HepG2 (cell line): ENCODE measurements around the gene GLTPD2. TPM values are rescaled to one million over a fixed set of nuclear protein-coding genes. Genes with fewer than 3 reads are reported as not detected.

Source experiments
- KAT2B ChIP-seq: fragments of 150-350 bp; IDR thresholded peaks from 2 replicates; pipeline ENCODE4 v1.6.1; 2014; ENCODE audit warnings: low read depth, low read length, borderline replicate concordance
- MZF1 ChIP-seq: sonication (generic); formaldehyde crosslinking; IDR thresholded peaks from 2 replicates; pipeline ENCODE4 v1.8.1; 2023; ENCODE audit warnings: mild to moderate bottlenecking, missing genetic modification reagents, borderline replicate concordance
- PLRG1 ChIP-seq: fragments of 450-650 bp; conservative IDR thresholded peaks from 2 replicates; pipeline ENCODE4 v1.6.1; 2016
- POLR2A ChIP-seq, 2 experiments: IDR thresholded peaks; 2 replicates each; pipeline ENCODE4 v1.6.1; 2011; ENCODE audit warnings: low read depth in 2 of 2, low read length in 2 of 2, mild to moderate bottlenecking in 1 of 2, moderate library complexity in 1 of 2; ENCODE audit not compliant: insufficient read depth in 1 of 2
- POLR2G ChIP-seq: fragments of 200-400 bp; formaldehyde crosslinking; IDR thresholded peaks from 2 replicates; pipeline ENCODE4 v1.6.1; 2018; ENCODE audit warnings: mild to moderate bottlenecking, low read depth, low read length, moderate library complexity
- TCF12 ChIP-seq, 2 experiments: fragments of 450-650 bp in 1 of 2; sonication (generic) in 1 of 2; formaldehyde crosslinking in 1 of 2; IDR thresholded peaks; 2 replicates each; pipeline versions ENCODE4 v1.6.1 to v1.8.0; 2017 to 2022; ENCODE audit warnings: antibody characterized with exemption in 1 of 2, mild to moderate bottlenecking in 1 of 2, missing genetic modification reagents in 1 of 2, moderate library complexity in 1 of 2
- TGIF2 ChIP-seq: IDR thresholded peaks from 2 replicates; pipeline ENCODE4 v1.6.1; 2016; ENCODE audit warnings: control low read depth, missing compliant biosample characterization
- XRCC5 ChIP-seq: fragments of 200-400 bp; formaldehyde crosslinking; optimal IDR thresholded peaks from 2 replicates; pipeline ENCODE3; 2017; ENCODE audit warnings: mild to moderate bottlenecking, low read length
- ZNF841 ChIP-seq: sonication (generic); formaldehyde crosslinking; IDR thresholded peaks from 2 replicates; pipeline ENCODE4 v1.8.1; 2023; ENCODE audit warnings: missing genetic modification reagents, borderline replicate concordance
- polyA plus RNA-seq, 8 experiments: library from polyadenylated mRNA; depleted of rRNA in 3 of 8; stranded (reverse) in 7 of 8; unstranded in 1 of 8; fragments of >200 nt; fragmentation: Illumina TruSeq in 4 of 8; extraction: Trizol in 4 of 8; gene quantifications; 2 replicates each; pipeline versions ENCODE4 v1.2.1 to v1.2.3, GENCODE V29; 2011 to 2016; ENCODE audit warnings: low read depth in 4 of 8, missing spikeins in 1 of 8, mixed read lengths in 1 of 8; ENCODE audit not compliant: insufficient read depth in 1 of 8
- total RNA-seq, 5 experiments: library from RNA; depleted of rRNA; stranded (reverse); fragments of >200 nt; fragmentation: Illumina TruSeq; extraction: Trizol; gene quantifications; 2 replicates each; pipeline ENCODE4 v1.2.3, GENCODE V29; 2016; ENCODE audit warnings: low read depth in 1 of 5
- TF ChIP-seq, protein P1 (sequence below), 2 experiments: sonication (generic) in 1 of 2; formaldehyde crosslinking in 1 of 2; IDR thresholded peaks; 2 replicates each; pipeline versions ENCODE4 v1.6.1 to v1.9.0; 2014 to 2022; ENCODE audit warnings: antibody characterized with exemption in 1 of 2, borderline replicate concordance in 1 of 2, inconsistent platforms in 1 of 2, low read depth in 1 of 2, missing genetic modification reagents in 1 of 2
- TF ChIP-seq, protein P2 (sequence below): sonication (generic); formaldehyde crosslinking; IDR thresholded peaks from 2 replicates; pipeline ENCODE4 v1.4.0; 2020; ENCODE audit warnings: missing genetic modification reagents
- TF ChIP-seq, protein P3 (sequence below): sonication (generic); formaldehyde crosslinking; conservative IDR thresholded peaks from 2 replicates; pipeline ENCODE4 v1.8.0; 2022; ENCODE audit warnings: missing genetic modification reagents
- TF ChIP-seq, protein P4 (sequence below): sonication (generic); formaldehyde crosslinking; IDR thresholded peaks from 2 replicates; pipeline ENCODE4 v1.8.0; 2022; ENCODE audit warnings: mild to moderate bottlenecking, missing genetic modification reagents; ENCODE audit not compliant: insufficient replicate concordance
- TF ChIP-seq, protein P5 (sequence below): sonication (generic); formaldehyde crosslinking; IDR thresholded peaks from 2 replicates; pipeline ENCODE4 v1.4.0; 2020; ENCODE audit warnings: mild to moderate bottlenecking, missing genetic modification reagents

Gene GLTPD2
- total and polyA plus RNA-seq, 2 of the 13 experiments (the other 11 are each of a cell fraction or from before 2014, with no cell fraction given): 7.5 to 12.9 TPM

DNA sequence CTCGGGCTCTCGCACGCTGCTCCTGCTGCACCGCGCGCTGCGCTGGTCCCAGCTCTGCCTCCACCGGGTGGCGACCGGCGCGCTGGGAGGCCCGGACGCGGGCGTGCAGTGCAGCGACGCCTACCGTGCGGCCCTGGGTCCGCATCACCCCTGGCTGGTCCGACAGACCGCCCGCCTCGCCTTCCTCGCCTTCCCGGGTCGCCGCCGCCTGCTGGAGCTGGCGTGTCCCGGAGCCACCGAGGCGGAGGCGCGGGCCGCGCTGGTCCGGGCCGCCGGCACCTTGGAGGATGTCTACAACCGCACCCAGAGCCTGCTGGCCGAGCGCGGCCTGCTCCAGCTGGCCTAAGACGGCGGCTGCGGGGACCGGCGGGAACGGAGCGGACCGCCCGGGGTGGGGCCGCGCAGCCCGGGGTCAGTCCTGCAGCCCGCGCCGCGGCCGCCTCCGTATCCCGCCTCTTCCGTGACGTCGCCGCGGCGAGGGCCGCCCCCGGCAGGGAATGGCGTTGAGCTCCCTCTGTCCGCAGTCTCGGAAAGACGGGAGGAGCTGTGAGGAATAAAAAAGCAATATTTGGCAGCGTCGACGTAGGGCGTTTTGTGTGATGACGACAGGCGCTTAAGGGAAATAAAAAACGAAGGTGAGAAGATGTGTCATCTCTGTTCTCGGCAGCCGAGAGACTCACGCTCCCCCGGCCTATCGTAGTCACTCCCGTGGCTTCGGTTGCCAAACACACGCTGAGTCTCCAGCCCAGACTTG, 1.4 kb downstream of the GLTPD2 start (continued):
- TF ChIP-seq, protein P1, sequence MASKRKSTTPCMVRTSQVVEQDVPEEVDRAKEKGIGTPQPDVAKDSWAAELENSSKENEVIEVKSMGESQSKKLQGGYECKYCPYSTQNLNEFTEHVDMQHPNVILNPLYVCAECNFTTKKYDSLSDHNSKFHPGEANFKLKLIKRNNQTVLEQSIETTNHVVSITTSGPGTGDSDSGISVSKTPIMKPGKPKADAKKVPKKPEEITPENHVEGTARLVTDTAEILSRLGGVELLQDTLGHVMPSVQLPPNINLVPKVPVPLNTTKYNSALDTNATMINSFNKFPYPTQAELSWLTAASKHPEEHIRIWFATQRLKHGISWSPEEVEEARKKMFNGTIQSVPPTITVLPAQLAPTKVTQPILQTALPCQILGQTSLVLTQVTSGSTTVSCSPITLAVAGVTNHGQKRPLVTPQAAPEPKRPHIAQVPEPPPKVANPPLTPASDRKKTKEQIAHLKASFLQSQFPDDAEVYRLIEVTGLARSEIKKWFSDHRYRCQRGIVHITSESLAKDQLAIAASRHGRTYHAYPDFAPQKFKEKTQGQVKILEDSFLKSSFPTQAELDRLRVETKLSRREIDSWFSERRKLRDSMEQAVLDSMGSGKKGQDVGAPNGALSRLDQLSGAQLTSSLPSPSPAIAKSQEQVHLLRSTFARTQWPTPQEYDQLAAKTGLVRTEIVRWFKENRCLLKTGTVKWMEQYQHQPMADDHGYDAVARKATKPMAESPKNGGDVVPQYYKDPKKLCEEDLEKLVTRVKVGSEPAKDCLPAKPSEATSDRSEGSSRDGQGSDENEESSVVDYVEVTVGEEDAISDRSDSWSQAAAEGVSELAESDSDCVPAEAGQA (IDR thresholded peaks at IDR 0.05; ENCODE audit: low read depth): no peak
- TF ChIP-seq, protein P1 (CRISPR knock-in tag; IDR thresholded peaks at IDR 0.05; ENCODE audit: borderline replicate concordance): peak; percentile 53; the same call in 1 of the 2 replicates
- TF ChIP-seq TCF12 (IDR thresholded peaks at IDR 0.05) (no peak), TCF12 (CRISPR knock-in tag; IDR thresholded peaks at IDR 0.05) (no peak), TGIF2 (CRISPR knock-in tag) (no peak), KAT2B (no peak), XRCC5 (peak; percentile 48), POLR2A (IDR thresholded peaks at IDR 0.05; ENCODE audit: insufficient read depth in 1 of 2, low read depth in 2 of 2, low read length in 2 of 2) (peak in 1 of 2 experiments; percentile 67; a peak in 3 of 4 replicates), ZNF841 (CRISPR knock-in tag) (peak; percentile 87; the same call in 1 of the 2 replicates), MZF1 (no peak), POLR2G (peak; percentile 39), PLRG1 (no peak)
- TF ChIP-seq, protein P2, sequence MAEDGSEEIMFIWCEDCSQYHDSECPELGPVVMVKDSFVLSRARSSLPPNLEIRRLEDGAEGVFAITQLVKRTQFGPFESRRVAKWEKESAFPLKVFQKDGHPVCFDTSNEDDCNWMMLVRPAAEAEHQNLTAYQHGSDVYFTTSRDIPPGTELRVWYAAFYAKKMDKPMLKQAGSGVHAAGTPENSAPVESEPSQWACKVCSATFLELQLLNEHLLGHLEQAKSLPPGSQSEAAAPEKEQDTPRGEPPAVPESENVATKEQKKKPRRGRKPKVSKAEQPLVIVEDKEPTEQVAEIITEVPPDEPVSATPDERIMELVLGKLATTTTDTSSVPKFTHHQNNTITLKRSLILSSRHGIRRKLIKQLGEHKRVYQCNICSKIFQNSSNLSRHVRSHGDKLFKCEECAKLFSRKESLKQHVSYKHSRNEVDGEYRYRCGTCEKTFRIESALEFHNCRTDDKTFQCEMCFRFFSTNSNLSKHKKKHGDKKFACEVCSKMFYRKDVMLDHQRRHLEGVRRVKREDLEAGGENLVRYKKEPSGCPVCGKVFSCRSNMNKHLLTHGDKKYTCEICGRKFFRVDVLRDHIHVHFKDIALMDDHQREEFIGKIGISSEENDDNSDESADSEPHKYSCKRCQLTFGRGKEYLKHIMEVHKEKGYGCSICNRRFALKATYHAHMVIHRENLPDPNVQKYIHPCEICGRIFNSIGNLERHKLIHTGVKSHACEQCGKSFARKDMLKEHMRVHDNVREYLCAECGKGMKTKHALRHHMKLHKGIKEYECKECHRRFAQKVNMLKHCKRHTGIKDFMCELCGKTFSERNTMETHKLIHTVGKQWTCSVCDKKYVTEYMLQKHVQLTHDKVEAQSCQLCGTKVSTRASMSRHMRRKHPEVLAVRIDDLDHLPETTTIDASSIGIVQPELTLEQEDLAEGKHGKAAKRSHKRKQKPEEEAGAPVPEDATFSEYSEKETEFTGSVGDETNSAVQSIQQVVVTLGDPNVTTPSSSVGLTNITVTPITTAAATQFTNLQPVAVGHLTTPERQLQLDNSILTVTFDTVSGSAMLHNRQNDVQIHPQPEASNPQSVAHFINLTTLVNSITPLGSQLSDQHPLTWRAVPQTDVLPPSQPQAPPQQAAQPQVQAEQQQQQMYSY (CRISPR knock-in tag): peak; percentile 65; the same call in 1 of the 2 replicates
- TF ChIP-seq, protein P3, sequence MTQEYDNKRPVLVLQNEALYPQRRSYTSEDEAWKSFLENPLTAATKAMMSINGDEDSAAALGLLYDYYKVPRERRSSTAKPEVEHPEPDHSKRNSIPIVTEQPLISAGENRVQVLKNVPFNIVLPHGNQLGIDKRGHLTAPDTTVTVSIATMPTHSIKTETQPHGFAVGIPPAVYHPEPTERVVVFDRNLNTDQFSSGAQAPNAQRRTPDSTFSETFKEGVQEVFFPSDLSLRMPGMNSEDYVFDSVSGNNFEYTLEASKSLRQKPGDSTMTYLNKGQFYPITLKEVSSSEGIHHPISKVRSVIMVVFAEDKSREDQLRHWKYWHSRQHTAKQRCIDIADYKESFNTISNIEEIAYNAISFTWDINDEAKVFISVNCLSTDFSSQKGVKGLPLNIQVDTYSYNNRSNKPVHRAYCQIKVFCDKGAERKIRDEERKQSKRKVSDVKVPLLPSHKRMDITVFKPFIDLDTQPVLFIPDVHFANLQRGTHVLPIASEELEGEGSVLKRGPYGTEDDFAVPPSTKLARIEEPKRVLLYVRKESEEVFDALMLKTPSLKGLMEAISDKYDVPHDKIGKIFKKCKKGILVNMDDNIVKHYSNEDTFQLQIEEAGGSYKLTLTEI (CRISPR knock-in tag): no peak
- TF ChIP-seq, protein P4, sequence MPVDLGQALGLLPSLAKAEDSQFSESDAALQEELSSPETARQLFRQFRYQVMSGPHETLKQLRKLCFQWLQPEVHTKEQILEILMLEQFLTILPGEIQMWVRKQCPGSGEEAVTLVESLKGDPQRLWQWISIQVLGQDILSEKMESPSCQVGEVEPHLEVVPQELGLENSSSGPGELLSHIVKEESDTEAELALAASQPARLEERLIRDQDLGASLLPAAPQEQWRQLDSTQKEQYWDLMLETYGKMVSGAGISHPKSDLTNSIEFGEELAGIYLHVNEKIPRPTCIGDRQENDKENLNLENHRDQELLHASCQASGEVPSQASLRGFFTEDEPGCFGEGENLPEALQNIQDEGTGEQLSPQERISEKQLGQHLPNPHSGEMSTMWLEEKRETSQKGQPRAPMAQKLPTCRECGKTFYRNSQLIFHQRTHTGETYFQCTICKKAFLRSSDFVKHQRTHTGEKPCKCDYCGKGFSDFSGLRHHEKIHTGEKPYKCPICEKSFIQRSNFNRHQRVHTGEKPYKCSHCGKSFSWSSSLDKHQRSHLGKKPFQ: no peak
- TF ChIP-seq, protein P5, sequence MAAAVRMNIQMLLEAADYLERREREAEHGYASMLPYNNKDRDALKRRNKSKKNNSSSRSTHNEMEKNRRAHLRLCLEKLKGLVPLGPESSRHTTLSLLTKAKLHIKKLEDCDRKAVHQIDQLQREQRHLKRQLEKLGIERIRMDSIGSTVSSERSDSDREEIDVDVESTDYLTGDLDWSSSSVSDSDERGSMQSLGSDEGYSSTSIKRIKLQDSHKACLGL (CRISPR knock-in tag): no peak; the same call in none of the 2 replicates
